HG02642 (cell line): ENCODE data around the gene SLAMF9.

Experiments
- ATAC-seq: cut with Tn5 transposase; IDR thresholded peaks from one replicate; pipeline ENCODE4 v1.9.1; 2021; ENCODE audit warnings: mild to moderate bottlenecking; ENCODE audit not compliant: unreplicated experiment, poor library complexity

SLAMF9 gene

GRCh38 chr1:159977364-159978106, 23.5 kb upstream of the SLAMF9 start:
- ATAC-seq = no peak

- no peak for ATAC-seq
These were observed 20.4 kb upstream of the SLAMF9 start for GRCh38 chr1:159974350-159974965.

- no peak for ATAC-seq
These were observed 19.4 kb upstream of the SLAMF9 start for GRCh38 chr1:159973350-159973940.

GRCh38 chr1:159972443-159973205, 18.6 kb upstream of the SLAMF9 start:
- ATAC-seq = no peak

- no peak for ATAC-seq
These were observed 16.9 kb upstream of the SLAMF9 start for GRCh38 chr1:159970932-159971342.

GRCh38 chr1:159968901-159969300, 14.9 kb upstream of the SLAMF9 start:
- ATAC-seq = no peak

GRCh38 chr1:159965263-159965662, 11.2 kb upstream of the SLAMF9 start:
- ATAC-seq = no peak

GRCh38 chr1:159964144-159964543, 10.1 kb upstream of the SLAMF9 start:
- no peak for ATAC-seq

- no peak for ATAC-seq
These were observed 8.1 kb upstream of the SLAMF9 start for GRCh38 chr1:159962176-159962575.

GRCh38 chr1:159961636-159962035, 7.6 kb upstream of the SLAMF9 start:
- no peak for ATAC-seq

GRCh38 chr1:159960721-159961381, 6.8 kb upstream of the SLAMF9 start:
- ATAC-seq = no peak

- no peak for ATAC-seq
These were observed 5.4 kb upstream of the SLAMF9 start for GRCh38 chr1:159959451-159959850.

GRCh38 chr1:159958719-159959380, 4.8 kb upstream of the SLAMF9 start:
- ATAC-seq = no peak

GRCh38 chr1:159957824-159958268, 3.8 kb upstream of the SLAMF9 start:
- no peak for ATAC-seq

GRCh38 chr1:159955456-159955855, 1.4 kb upstream of the SLAMF9 start:
- ATAC-seq = no peak

- ATAC-seq = no peak
These were observed 1.1 kb downstream of the SLAMF9 start for GRCh38 chr1:159952932-159953331.

GRCh38 chr1:159951551-159951950, 2.5 kb downstream of the SLAMF9 start:
- ATAC-seq = no peak

- ATAC-seq = no peak
These were observed 3.0 kb downstream of the SLAMF9 start for GRCh38 chr1:159951016-159951415.

- ATAC-seq = no peak
These were observed 4.1 kb downstream of the SLAMF9 start for GRCh38 chr1:159949981-159950381.

GRCh38 chr1:159949123-159949522, 4.9 kb downstream of the SLAMF9 start:
- ATAC-seq = no peak
